B cell (primary cell): ENCODE measurements around the gene PRH1. TPM values are rescaled to one million over a fixed set of nuclear protein-coding genes. Genes with fewer than 3 reads are reported as not detected.

Experiments
- ATAC-seq: fragments of 200-7000 bp; cut with Tn5 transposase; one replicate; pipeline ENCODE4 v1.10.0; 2021; ENCODE audit warnings: low read depth, mild to moderate bottlenecking, moderate number of reproducible peaks, moderate library complexity
- CTCF ChIA-PET: fragments of 350-600 bp; sonication (Branson Sonifier 250); formaldehyde crosslinking; loops from one replicate; lab custom pipeline; 2021; ENCODE audit warnings: antibody characterized with exemption, inconsistent platforms; lab: Charles Lee
- POLR2A ChIA-PET: fragments of 350-600 bp; sonication (Branson Sonifier 250); formaldehyde crosslinking; loops from one replicate; lab custom pipeline; 2021; ENCODE audit warnings: antibody characterized with exemption; lab: Charles Lee
- DNase-seq: peaks from one replicate; pipeline ENCODE4 v3.0.0; 2013
- H2AFZ ChIP-seq: 2 replicates; pipeline ENCODE4 v1.6.1; 2012; ENCODE audit warnings: mild to moderate bottlenecking, low read depth, low read length; ENCODE audit not compliant: insufficient read depth, poor library complexity, severe bottlenecking
- H3K27ac ChIP-seq, 2 donors: 1 replicate in 1 of 2; 2 replicates in 1 of 2; pipeline ENCODE4 v1.5.1; 2012 to 2013; ENCODE audit warnings: low read length in 2 of 2, mild to moderate bottlenecking in 2 of 2, moderate library complexity in 1 of 2
- H3K27me3 ChIP-seq, 4 experiments: fragments of 200-600 bp in 1 of 4; sonication (generic) in 1 of 4; replicated peaks in 1 of 4; 1 replicate in 2 of 4; 2 replicates in 2 of 4; pipeline versions ENCODE4 v1.6.1 to v1.7.0; 2013 to 2016; ENCODE audit warnings: low read length in 3 of 4, mild to moderate bottlenecking in 2 of 4, mixed read lengths in 1 of 4, moderate library complexity in 1 of 4; ENCODE audit not compliant: insufficient read depth in 4 of 4, control insufficient read depth in 3 of 4; ENCODE audit errors: control extremely low read depth in 1 of 4
- H3K36me3 ChIP-seq, 2 experiments: replicated peaks in 1 of 2; 1 replicate in 1 of 2; 2 replicates in 1 of 2; pipeline versions ENCODE4 v1.6.1 to v1.7.1; 2013; ENCODE audit warnings: low read length in 1 of 2; ENCODE audit not compliant: insufficient read depth in 2 of 2, control insufficient read depth in 1 of 2; ENCODE audit errors: control extremely low read depth in 1 of 2, extremely low read depth in 1 of 2
- H3K4me1 ChIP-seq, 2 donors: fragments of 200-600 bp in 1 of 2; sonication (generic) in 1 of 2; 1 replicate in 1 of 2; 2 replicates in 1 of 2; pipeline versions ENCODE4 v1.5.1 to v1.6.1; 2013 to 2017; ENCODE audit warnings: low read length in 2 of 2; ENCODE audit not compliant: control insufficient read depth in 2 of 2, insufficient read depth in 2 of 2
- H3K4me2 ChIP-seq: replicated peaks from 2 replicates; pipeline ENCODE3; 2012; ENCODE audit warnings: mild to moderate bottlenecking, low read depth, low read length; ENCODE audit not compliant: poor library complexity, severe bottlenecking
- H3K4me3 ChIP-seq, 5 experiments: fragments of 200-600 bp in 1 of 5; sonication (generic) in 1 of 5; 1 replicate in 3 of 5; 2 replicates in 2 of 5; pipeline versions ENCODE4 v1.5.1 to v1.7.0; 2011 to 2016; ENCODE audit warnings: low read length in 4 of 5, mild to moderate bottlenecking in 4 of 5, low read depth in 2 of 5, control low read depth in 1 of 5, moderate library complexity in 1 of 5; ENCODE audit not compliant: insufficient read depth in 1 of 5; ENCODE audit errors: control extremely low read depth in 1 of 5, extremely low read depth in 1 of 5
- H3K79me2 ChIP-seq: fragments of 200-600 bp; sonication (generic); one replicate; pipeline ENCODE4 v1.6.0; 2016; ENCODE audit warnings: low read length; ENCODE audit not compliant: control insufficient read depth, insufficient read depth
- H3K9ac ChIP-seq: fragments of 200-600 bp; sonication (generic); 2 replicates; pipeline ENCODE4 v1.6.1; 2017; ENCODE audit warnings: mild to moderate bottlenecking, low read length, moderate library complexity
- H3K9me3 ChIP-seq, 3 donors: one replicate each; pipeline versions ENCODE4 v1.6.1 to v1.7.1; 2013; ENCODE audit warnings: low read length in 2 of 3; ENCODE audit not compliant: control insufficient read depth in 2 of 3, insufficient read depth in 1 of 3; ENCODE audit errors: control extremely low read depth in 1 of 3
- H4K20me1 ChIP-seq: 2 replicates; pipeline ENCODE4 v1.6.0; 2012; ENCODE audit warnings: mild to moderate bottlenecking, low read length; ENCODE audit not compliant: insufficient read depth, control insufficient read depth, poor library complexity, severe bottlenecking
- H3K27ac Mint-ChIP-seq: one replicate; pipeline ENCODE4 v1.8.0; 2021; ENCODE audit warnings: mixed read lengths
- H3K27me3 Mint-ChIP-seq: one replicate; pipeline ENCODE4 v1.8.0; 2021; ENCODE audit warnings: mixed read lengths
- H3K4me1 Mint-ChIP-seq: one replicate; pipeline ENCODE4 v1.8.0; 2021; ENCODE audit warnings: mixed read lengths
- H3K4me3 Mint-ChIP-seq: one replicate; pipeline ENCODE4 v1.8.0; 2021; ENCODE audit warnings: mixed read lengths
- H3K9me3 Mint-ChIP-seq: one replicate; pipeline ENCODE4 v1.8.0; 2022; ENCODE audit warnings: mixed read lengths; ENCODE audit not compliant: insufficient read depth
- EZH2 ChIP-seq: IDR thresholded peaks from 2 replicates; pipeline ENCODE4 v1.6.1; 2012; ENCODE audit warnings: borderline replicate concordance, low read depth, mild to moderate bottlenecking, moderate library complexity, low read length; ENCODE audit not compliant: insufficient read depth, poor library complexity, severe bottlenecking
- WGBS: methylation state at CpG from one replicate; pipeline ENCODE4 v1.1.5; 2013; ENCODE audit warnings: missing lambda C conversion rate; ENCODE audit not compliant: insufficient coverage; 5-methylcytosine and 5-hydroxymethylcytosine counted together
- intact Hi-C: fragments of 100-400 bp; cut with micrococcal nuclease; formaldehyde crosslinking; loops from one replicate; pipeline ENCODE4 v1.10.0; 2022
- polyA plus RNA-seq: library from polyadenylated mRNA; depleted of rRNA; stranded (reverse); fragments of >200 nt; gene quantifications from 2 replicates; pipeline ENCODE4 v1.2.3, GENCODE V29; 2012
- total RNA-seq, 2 donors: library from RNA; stranded (reverse); fragments of 120-200 nt in 1 of 2; gene quantifications; 1 replicate in 1 of 2; 2 replicates in 1 of 2; pipeline versions ENCODE4 v1.2.3 to v1.2.4, GENCODE V29; 2013 to 2022
- TF ChIP-seq, protein P1 (sequence below): fragments of 200-600 bp; IDR thresholded peaks from one replicate; pipeline ENCODE4 v1.8.0; 2022; ENCODE audit warnings: antibody characterized with exemption, mild to moderate bottlenecking

Gene PRH1
- total and polyA plus RNA-seq, 2 donors (not counting 1 experiment from before 2014, with no cell fraction given): 5.9 to 39.7 TPM

DNA sequence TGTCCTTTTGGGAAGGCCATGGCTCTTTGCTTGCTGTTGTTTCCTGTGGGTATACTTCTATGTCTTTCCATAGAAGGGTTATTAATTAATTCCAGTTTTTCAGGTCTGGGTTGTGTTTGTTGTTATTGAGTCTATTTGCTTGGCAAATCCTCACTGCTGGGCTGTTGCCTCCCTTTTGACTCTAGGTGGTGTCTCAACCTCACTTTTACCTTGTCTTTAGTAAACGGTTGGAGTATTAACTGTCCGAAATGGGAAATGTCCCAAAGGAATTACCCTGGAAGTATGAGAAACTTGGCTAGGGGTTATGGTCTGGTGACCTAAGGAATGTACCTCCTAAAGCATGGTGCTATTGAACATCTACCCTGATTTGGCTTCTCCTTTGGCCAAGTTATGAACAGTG is 16.7 kb downstream of the PRH1 start:
- POLR2A ChIA-PET: no interaction called here
- Mint-ChIP-seq H3K9me3 (peaks cover 9% of the 10 kb centered on the region), H3K27ac (no peak overlapping the region), H3K4me3 (no peak overlapping the region), H3K4me1 (no peaks in the 10 kb centered on the region), H3K27me3 (no peaks in the 10 kb centered on the region)
- Histone ChIP-seq H3K4me3 (no peak overlapping the region), H3K27me3 (no peaks in the 10 kb centered on the region), H2AFZ (no peak overlapping the region), H3K27ac (no peak overlapping the region), H3K79me2 (no peaks in the 10 kb centered on the region), H3K4me2 (no peak overlapping the region), H3K36me3 (no peaks in the 10 kb centered on the region), H4K20me1 (no peaks in the 10 kb centered on the region), H3K4me1 (no peaks in the 10 kb centered on the region), H3K9me3 (peaks cover 0 to 3% (median 0%) of the 10 kb centered on the region in 3 donors), H3K9ac (no peak overlapping the region)
- CTCF ChIA-PET: no interaction called here
- no CpG with 5 or more reads among the region's 2 CpGs for WGBS
- TF ChIP-seq, protein P1, sequence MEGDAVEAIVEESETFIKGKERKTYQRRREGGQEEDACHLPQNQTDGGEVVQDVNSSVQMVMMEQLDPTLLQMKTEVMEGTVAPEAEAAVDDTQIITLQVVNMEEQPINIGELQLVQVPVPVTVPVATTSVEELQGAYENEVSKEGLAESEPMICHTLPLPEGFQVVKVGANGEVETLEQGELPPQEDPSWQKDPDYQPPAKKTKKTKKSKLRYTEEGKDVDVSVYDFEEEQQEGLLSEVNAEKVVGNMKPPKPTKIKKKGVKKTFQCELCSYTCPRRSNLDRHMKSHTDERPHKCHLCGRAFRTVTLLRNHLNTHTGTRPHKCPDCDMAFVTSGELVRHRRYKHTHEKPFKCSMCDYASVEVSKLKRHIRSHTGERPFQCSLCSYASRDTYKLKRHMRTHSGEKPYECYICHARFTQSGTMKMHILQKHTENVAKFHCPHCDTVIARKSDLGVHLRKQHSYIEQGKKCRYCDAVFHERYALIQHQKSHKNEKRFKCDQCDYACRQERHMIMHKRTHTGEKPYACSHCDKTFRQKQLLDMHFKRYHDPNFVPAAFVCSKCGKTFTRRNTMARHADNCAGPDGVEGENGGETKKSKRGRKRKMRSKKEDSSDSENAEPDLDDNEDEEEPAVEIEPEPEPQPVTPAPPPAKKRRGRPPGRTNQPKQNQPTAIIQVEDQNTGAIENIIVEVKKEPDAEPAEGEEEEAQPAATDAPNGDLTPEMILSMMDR: no peak
- no peak for TF ChIP-seq EZH2
- intact Hi-C loops: no loop called here
- no peak for ATAC-seq
- DNase-seq: no peak

DNA sequence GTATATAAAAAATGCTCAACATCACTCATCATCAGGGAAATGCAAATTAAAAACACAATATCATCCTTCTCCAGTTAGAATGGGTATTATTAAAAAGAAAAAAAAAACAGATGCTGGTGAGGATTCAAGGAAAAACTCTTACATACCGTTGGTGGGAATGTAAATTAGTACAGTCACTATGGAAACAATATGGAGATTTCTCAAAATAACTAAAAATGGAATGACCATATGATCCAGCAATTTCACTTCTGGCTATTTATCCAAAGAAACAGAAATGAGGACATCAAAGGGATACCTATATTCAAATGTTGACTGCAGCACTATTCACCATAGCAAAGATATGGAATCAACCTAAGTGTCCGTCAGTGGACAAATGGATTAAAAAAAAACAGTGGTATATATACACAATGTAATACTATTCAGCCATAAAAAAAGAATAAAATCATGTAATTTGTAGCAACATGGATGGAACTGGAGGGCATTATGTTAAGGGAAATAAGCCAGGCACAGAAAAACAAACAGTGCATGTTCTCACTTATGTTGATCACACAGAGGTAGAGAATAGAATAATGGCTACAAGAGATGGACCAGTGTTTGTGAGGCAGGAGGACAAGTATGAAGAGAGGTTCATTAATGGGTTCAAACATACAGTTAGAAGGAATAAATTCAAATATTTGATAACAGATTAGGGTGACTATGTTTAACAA is 20.4 kb downstream of the PRH1 start:
- CTCF ChIA-PET: no interaction called here
- Histone ChIP-seq H3K27me3 (no peaks in the 10 kb centered on the region), H3K9me3 (peaks cover 0 to 9% (median 8%) of the 10 kb centered on the region in 3 donors), H3K4me3 (no peak overlapping the region), H3K27ac (no peak overlapping the region), H3K4me1 (no peaks in the 10 kb centered on the region), H4K20me1 (no peaks in the 10 kb centered on the region), H2AFZ (no peak overlapping the region), H3K9ac (no peak overlapping the region), H3K79me2 (no peaks in the 10 kb centered on the region), H3K4me2 (no peak overlapping the region), H3K36me3 (peaks cover 2 to 3% of the 10 kb centered on the region in 2 experiments)
- Mint-ChIP-seq H3K9me3 (peaks cover 21% of the 10 kb centered on the region), H3K27ac (no peak overlapping the region), H3K4me3 (no peak overlapping the region), H3K4me1 (no peaks in the 10 kb centered on the region), H3K27me3 (no peaks in the 10 kb centered on the region)
- TF ChIP-seq, protein P1: no peak
- TF ChIP-seq EZH2: no peak
- no peak for ATAC-seq
- no peak for DNase-seq
- no CpG with 5 or more reads among the region's 2 CpGs for WGBS
- POLR2A ChIA-PET: no interaction called here
- intact Hi-C loops: no loop called here
